Esophagus squamous epithelium (tissue), 4 donors: ENCODE measurements around the gene CLDN2.

Experiments used
- POLR2A ChIP-seq, 4 donors: fragments of 450-650 bp; IDR thresholded peaks; one replicate each; pipeline ENCODE4 v1.6.1; 2017; ENCODE audit warnings: antibody characterized with exemption in 4 of 4, mild to moderate bottlenecking in 4 of 4, moderate library complexity in 3 of 4
- TF ChIP-seq, protein P1 (sequence below), 6 experiments: fragments of 450-650 bp in 4 of 6; fragments of 200-600 bp in 2 of 6; sonication (generic) in 2 of 6; IDR thresholded peaks; one replicate each; pipeline ENCODE4 v1.5.1; 2016 to 2019; ENCODE audit warnings: antibody characterized with exemption in 6 of 6, mild to moderate bottlenecking in 4 of 6, moderate library complexity in 4 of 6

DNA sequence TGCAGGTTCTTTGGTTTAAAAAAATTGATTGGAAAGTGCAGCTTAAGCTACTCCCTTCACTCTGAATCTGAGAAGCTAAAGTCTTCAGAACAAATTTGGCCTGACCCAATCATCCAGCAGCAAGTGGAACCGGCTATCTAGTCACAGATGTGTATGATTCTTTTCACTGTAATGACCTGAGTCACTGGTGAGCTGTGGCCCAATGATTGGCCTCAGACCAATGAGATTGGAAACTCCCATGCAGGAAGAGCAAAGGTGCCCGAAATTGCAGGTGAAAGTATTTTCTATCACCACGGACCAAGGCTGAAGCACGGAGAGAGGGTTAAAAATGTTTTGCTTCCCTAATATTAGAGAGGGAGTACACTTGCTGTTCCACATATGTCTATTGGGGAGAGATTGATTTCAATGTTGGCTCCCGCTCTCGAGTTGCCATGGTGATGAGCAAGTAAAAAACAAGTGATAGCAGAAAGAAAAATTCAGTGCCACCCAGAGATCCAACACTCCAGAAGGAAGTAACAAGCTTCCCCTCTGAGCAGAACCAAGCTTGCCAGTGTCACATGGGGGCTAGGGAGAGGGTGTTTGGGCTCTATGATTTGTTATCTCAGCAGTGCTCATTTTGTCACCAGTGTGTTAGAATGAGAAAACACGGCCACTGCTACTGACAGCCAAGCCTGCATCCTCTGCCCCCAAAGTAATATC is 28.3 kb upstream of the CLDN2 start:
- TF ChIP-seq, protein P1, sequence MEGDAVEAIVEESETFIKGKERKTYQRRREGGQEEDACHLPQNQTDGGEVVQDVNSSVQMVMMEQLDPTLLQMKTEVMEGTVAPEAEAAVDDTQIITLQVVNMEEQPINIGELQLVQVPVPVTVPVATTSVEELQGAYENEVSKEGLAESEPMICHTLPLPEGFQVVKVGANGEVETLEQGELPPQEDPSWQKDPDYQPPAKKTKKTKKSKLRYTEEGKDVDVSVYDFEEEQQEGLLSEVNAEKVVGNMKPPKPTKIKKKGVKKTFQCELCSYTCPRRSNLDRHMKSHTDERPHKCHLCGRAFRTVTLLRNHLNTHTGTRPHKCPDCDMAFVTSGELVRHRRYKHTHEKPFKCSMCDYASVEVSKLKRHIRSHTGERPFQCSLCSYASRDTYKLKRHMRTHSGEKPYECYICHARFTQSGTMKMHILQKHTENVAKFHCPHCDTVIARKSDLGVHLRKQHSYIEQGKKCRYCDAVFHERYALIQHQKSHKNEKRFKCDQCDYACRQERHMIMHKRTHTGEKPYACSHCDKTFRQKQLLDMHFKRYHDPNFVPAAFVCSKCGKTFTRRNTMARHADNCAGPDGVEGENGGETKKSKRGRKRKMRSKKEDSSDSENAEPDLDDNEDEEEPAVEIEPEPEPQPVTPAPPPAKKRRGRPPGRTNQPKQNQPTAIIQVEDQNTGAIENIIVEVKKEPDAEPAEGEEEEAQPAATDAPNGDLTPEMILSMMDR (IDR thresholded peaks at IDR 0.05) = no peak
- TF ChIP-seq POLR2A (IDR thresholded peaks at IDR 0.05) = no peak
